ENCODE results near the gene NADK. TPM values are rescaled to one million over a fixed set of nuclear protein-coding genes. Genes with fewer than 3 reads are reported as not detected.
A peak's percentile ranks its signal among the peaks of the same experiment; 100 is the strongest.

The NADK gene
- total RNA-seq, 1 donor from 2014 or later, result 98.4 TPM

DNA sequence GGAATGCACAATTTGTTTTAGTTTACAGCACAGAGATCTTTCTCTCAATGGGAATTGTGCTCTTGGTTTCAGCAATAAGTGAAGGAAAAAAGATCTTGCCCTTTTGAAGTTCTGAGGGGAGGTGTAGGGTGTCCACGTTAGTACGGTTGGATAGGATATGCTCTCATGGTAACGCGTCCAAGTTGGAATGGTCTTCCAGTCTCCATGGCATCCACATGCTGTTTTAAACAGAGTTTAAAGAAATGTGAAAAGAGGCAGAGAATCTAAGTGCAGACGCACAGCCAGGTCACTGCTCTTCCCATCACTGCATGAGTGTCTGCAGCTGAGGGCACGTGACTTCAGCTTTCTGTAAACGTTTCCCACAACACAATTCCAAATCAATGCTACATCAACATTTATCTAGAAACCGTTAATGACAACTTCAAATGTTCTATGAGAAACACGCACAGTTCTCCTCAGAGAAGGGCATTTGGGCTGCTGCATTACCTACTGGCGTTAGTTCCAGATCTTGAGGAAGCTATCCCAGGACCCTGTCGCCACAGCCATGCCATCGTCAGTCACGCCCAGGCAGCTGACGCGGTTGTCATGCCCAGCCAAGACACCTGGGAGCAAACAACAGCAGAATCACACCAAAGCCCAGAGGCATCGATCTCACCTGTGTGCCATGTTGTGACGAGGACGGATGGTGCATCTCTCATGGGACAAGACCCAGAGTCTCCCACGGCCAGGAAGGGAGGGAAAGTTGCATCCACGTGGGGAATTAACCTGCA lies 8.8 kb upstream of the NADK start:
- DNase-seq (ENCODE audit: low spot score), result no peak

DNA sequence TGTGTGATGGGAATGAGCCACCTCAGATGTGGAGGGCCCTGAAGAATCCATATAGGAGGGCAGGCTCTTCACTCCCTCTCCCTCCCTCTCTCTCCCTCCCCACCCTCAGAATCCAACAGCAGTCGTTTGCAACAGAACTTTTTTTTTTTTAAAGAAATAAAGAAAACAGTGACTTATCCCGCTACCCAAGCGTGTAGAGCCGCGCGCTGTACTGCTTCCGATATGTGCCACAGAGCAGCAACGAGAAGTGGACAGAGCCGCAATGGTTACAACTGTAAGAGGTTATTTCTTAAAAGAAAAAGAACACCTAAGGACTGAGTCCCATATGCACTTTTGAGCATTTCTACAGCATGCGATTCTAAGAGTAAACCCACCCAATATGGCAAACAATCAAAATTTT lies 7.4 kb upstream of the NADK start:
- DNase-seq (ENCODE audit: low spot score), result no peak

DNA sequence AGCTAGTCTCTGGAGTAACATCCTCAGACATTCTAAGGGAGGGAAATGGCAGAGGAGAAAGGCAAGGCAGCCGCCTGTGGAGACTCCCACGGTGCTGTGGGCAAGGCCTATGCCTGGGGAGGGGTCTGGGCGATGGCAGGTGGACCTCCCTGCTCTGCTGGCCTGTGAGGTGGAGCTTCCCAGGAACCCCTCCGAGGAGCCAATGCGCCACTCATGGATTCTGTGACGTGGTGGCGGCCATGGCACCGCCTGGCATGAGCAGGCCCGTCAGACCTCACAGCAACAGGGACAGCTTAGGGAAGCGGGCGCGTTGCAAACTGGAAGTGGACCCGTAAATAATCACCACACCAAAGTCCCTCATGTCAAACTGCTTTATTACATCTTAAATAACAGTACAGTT lies 6.7 kb upstream of the NADK start:
- no peak for DNase-seq (ENCODE audit: low spot score)

DNA sequence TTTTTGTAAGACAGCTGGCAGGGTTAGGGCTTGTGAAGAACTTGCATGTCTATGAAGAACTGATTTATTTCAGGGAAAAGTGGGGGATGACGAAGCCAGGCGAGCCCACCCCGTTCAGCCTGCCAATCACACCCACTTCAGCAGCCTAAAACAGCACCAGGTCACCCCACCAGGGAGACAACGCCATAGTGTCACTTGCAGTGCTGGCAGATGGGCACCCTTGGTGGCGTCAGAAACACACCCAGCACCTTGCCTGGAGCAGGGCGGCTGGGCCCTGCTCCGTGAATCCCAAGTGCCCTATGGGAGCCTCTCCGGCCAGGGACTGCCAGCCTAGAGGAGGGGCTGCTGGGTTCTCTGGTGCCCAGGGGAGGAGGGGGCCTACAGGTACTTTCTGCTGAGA lies 5.0 kb upstream of the NADK start:
- no peak for DNase-seq (ENCODE audit: low spot score)

DNA sequence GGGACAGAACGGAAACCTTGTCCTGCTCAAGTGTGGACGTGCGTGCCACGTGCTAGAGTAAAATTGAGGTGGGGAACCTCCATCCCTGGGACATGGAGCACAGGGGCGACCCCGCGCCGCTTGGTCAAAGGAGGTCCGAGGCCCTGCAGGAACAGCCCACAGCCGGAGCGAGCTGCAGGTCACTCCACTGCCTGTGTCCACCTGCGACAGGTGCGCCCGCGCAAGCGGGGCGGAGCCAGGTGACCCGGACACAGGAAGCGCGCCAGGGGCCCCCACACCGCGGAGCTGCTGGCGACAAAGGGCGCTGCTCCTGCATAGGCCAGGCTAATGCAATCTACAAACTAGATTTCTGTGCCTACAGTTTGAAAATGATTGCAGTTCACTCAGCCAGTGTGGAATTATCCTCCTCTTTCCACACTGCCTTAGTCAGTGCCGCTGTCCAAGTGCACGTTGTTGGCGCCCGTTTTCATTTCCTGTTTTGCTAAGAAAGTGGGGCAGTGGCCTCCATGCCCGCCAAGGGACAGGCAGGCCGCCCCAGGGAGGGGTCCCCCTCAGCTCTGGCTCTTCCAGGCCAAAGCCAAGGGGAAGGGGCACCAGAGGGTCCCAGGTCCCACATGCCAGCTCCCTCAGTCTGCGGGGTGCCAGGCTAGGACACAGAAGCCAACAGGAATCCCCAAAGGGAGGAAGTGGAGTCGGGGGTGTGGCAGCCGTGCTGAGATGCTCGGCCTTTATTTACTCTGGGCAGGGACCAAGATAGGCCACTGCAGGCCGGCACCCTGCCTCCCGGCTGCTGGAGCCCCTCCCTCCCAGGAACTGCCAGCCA lies 4.3 kb upstream of the NADK start:
- peak; percentile 80 for DNase-seq (ENCODE audit: low spot score)

DNA sequence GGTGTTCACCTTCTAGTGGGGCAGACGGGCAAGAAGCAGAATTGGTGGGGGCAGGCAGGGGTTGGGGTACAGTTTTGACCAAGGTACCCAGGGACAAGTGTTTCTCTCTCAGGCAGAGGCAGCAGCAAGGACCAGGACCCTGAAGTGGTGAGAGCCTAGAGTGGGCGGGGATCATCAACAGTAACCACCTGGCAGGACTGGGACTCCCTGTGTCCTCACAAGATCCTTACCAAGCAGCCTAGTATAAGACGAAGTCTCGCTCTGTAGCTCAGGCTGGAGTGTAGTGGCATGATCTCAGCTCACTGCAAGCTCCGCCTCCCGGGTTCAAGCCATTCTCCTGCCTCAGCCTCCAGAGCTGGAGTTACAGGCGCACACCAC lies 3.2 kb upstream of the NADK start:
- no peak for DNase-seq (ENCODE audit: low spot score)

DNA sequence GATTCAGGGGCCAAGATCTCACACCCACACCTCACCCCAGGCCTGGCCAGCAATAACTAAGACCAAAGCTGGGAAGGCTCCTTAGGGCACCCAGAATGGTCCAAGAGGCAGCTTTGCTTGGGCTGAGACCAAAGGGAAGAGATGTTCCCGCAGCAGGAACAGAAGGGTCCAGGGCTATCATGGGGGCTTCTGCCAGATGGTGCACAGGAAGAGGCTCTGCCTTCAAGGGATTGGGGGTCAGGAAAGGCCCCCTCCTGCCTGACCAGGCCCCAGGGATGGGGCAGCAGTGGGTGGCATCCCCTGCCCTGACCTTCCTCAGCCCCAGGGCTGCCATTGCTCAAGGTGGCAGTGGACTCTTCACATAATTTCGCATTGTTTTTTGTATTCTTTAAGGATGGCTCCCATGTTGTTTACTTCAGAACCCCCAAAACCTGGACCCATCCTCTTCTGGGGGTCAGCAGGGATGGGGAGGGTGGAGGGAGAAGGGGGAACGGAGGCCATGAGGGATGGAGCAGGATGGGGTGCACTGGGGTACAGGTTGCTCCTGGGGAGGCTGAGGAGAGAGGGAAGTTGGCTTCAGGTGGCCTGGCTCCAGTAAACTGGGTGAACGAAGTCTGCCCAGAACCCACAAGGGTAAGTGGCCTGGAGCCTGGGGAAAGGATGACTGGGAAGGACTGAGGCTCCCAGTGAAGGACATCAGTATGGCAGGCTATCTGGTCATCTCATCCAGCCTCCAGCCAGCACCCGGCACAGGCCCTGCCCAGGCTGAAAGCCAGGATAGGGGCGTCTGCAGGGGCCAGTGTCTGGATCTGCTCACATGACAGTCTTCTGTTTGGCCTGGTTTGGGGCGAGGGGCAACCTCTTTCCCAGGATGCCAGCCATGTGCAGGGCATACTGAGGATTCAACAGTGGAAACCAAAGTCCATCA lies 2.6 kb upstream of the NADK start:
- no peak for DNase-seq (ENCODE audit: low spot score)

DNA sequence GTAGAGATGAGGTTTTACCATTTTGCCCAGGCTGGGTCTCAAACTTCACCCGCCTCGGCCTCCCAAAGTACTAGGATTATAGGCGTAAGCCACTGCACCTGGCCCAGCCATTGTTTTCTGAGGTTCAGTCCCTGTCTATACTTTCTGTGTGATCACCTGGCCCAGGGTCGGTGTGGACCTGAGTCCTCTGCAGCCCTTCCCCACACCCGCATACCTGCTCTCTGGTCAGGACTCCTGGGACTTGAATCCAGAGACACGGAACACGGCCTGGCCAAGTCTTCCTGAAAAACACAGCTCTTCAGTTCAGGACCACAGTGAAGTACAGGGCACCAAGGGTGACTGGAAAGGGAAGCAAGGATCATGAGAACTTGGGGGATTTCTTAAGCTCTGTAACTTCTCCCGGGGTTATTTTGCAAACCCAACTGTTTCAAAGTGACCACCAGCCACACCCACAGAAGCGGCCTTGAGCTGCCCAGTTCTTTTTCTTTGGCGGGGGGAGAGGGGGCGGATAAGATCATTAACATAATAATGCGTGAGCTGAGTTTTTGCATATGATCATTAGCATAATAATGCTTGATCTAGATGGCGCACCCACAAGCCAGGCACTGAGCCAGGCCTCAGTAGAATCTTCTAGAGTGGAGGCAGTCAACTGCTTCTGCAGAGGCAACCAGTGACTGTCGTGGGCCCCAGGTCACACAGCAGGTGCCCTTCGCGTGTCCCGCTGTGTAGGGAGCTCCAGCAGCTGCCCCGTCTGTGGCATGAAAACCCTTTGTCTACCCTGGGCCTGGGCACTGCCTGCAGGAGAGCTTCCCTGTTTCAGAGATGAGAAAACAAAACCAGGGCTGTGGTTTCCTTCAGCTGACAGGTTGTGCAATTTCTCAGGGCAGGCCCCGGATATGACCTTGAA lies 1.7 kb upstream of the NADK start:
- DNase-seq (ENCODE audit: low spot score), result peak; percentile 67

DNA sequence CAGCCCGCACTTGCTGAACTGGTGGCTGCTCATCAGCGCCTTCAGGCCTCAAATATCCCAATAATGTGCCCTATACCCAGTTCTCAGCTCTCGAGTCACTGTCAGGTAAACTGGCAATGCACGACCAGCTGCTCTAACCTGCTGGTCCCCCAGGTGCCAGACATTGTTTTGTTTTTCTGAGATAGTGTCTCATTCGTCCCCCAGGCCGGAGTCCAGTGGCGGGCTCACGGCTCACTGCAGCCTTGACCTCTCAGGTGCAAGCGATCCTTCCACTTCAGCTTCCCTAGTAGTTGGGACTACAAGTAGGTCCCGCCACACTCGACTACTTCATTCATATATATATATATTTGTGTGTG lies 1.0 kb upstream of the NADK start:
- DNase-seq (ENCODE audit: low spot score), result no peak

DNA sequence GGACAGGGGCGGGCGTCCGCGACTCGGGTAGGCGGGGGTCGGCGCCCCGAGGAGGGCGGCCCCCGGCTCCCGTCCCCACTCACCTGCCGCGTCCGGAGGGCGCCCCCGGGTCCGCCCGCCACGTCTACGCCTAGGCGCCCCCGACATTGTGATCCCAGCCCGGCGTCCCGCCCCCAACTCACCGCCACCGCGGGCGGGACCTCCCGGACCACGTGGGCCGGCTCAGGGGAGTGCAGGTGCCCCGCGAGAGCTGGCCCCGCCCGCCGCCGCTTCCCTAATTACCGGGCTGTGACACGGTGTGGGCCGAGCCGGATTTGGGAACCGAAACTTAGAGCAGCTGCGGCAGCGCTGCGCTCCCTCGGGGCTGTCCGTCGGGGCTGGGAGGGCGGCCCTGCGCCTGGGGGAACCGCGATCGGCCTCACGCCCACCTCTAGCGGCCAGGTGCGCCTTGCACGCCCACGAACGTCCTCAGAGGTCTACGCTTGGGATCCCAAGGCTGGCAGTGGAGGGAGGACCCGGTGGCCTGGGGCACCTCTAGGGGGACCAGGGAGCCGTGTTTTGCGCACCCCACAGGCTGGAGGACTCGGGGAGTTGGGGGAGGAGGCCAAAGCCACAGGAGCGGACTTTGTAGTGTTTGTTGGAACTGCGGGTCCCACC lies 521 bp upstream of the NADK start:
- peak; percentile 67 for DNase-seq (ENCODE audit: low spot score)

DNA sequence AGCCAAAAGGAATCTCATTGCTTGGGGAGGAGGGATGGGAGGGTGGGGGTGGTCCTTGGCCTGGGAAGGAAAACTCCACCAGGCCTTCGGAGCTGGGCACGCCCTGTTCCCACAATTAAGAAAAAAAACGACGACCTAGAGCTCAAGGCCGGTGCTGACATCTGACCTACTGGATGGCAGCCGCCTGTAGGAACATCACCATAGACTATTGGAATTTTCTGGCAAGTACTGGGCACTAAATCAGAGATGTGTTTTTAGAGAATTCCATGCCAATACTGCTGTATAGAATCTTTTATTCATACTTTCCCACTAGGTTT lies 729 bp downstream of the NADK start:
- DNase-seq (ENCODE audit: low spot score), result no peak

DNA sequence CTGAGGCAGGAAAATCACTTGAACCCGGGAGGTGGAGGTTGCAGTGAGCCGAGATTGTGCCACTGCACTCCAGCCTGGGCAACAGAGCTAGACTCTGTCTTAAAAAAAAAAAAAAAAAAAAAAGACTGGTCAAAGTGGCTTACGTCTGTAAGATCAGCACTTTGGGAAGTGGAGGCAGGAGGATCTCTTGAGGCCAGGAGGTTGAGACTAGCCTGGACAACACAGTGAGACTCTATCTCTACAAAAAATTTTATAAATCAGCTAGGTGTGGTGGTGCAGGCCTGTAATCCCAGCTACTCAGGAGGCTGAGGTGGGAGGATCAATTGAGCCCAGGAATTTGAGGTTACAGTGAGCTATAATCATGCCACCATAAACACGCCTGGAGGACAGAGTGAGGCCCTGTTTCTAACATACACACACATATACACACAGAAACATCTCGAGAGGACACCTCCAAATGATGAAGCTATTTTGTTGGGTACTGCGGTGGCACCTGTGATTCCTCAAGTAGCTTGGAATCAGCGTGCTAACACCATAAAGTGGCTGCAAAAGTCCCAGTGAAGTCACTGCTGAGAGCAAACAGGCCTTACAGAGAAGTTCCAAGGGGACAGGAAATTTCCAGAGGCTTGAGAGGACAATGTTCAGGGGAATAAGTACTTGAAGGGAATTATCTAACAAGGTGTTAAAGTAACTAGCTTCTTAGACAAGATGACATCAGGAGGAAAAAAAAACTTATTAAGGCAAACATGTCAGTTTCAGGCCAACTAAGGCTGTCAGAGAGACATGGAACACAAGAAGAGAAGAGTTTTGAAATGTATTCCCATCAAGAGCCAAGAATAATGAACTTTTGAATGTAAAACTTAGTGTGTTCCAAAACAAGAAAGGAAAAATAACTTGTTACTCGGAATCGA lies 1.3 kb downstream of the NADK start:
- DNase-seq (ENCODE audit: low spot score), result no peak

DNA sequence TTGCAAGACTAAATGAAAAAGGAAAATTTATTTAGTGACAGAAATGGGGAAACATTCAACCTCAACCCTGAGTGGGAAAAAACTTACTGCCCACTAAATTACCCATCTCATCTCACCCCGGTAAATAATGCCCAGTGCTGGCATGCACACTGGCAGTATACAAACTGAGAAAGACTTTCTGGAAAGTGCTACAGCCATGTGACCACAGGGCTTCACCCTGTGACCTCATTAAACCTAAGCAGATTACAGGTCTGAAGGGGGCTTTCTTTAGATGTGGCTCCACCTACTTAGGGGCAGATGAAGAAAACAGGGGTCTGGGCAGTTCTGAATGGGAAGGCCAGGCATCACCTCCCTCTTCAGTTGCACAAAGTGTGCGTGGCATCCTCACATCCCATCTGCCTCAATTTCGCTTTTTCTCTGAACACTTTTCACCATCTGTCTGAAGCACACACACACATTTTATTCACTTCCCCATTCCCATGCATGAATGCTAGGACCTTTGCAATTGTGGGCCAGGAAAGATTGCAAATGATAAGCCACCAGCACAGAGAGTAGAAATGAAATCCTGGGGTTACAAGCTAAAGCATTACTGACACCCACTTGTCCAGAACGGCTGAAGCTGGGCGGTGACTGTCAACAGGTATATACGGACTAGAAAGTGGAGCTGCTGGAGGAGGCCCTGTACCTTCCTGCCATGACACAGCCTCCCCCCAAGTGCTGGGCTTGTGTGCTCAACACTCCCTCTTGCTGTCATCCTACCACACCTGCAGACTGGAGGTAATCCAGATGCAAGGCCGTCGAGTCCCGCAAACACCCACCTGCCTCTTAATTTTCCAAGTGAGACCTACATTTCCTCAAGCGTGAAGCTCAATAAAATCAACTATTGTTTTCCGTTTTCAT lies 2.7 kb downstream of the NADK start:
- DNase-seq (ENCODE audit: low spot score), result no peak

DNA sequence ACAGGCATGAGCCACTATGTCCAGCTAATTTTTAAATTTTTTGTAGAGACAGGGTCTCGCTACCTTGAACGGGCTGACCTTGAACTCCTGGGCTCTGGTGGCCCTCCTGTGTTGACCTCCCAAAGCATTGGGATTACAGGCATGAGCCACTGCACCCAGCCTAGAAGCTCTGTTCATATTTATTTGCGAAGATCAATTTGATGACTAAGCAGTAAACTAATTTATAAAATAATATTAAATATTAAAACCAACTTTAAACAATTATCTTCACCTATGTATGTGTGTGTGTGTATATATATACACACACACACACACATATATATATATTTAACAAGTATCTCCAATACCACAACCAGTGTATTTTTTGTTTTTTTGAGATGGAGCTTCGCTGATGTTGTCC lies 4.4 kb downstream of the NADK start:
- no peak for DNase-seq (ENCODE audit: low spot score)

DNA sequence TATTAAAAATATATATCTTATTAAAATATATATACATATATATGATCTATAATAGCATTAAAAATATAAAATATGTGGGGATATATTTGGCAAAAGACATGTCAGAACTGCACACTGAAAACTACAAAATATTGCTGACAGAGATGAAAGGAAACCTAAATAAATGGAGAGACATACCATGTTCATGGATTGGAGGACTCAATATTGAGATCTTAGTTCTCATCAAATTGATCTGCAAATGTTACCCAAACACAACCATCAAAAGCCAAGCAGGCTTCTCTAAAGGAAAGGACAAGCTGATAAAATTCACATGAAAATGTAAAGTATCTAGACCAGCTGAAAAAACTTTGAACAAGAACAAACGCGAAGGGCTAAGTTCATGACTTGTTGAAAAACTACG lies 7.2 kb downstream of the NADK start:
- DNase-seq (ENCODE audit: low spot score), result no peak

DNA sequence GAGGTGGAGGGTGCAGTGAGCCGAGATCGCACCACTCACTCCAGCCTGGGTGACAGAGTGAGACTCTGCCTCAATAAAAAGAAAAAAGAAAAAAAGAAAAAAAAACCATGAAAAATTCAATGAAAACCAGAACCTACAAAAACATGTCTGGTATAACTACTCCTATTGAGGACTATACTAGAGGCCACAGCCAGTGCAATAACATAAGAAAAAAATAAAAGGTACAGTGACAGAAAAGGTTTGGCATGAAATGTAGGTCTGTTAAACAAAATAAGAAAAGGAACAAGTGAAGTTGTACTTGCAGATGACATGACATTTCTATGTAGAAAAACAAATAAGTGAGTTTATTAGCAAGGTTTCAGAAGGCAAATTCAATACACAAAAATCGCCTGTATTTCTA lies 8.2 kb downstream of the NADK start:
- DNase-seq (ENCODE audit: low spot score), result no peak

DNA sequence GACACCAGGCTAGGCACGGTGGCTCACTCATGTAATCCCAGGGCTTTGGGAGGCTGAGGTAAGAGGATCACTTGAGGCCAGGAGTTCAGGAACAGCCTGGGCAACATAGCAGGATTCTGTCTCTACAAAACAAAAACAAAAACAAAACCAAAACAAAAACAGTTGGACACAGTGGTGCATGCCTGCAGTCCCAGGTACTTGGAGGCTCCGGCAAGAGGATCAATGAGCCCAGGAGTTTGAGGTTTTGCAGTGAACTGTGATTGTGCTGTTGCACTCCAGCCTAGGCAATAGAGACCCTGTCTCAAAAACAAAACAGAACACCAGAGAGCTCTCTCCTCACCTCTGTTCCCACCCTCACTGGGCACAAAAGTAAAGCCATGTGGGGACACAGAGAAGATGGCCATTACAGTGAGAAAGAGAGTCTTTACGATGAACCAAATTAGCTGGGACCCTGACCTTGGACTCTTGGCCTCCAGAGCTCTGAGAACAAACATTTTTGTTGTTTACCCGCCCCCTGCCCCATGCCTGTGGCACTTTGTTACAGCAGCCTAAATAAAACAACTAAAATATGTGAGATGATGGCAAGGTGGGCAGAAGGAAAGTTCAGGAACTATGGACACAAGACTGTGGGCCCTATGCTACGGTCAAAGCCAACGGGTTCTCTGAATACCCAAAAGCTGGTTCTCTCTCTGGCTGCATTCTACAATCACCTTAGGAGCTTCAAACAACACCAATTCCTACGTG lies 9.8 kb downstream of the NADK start:
- DNase-seq (ENCODE audit: low spot score), result no peak

DNA sequence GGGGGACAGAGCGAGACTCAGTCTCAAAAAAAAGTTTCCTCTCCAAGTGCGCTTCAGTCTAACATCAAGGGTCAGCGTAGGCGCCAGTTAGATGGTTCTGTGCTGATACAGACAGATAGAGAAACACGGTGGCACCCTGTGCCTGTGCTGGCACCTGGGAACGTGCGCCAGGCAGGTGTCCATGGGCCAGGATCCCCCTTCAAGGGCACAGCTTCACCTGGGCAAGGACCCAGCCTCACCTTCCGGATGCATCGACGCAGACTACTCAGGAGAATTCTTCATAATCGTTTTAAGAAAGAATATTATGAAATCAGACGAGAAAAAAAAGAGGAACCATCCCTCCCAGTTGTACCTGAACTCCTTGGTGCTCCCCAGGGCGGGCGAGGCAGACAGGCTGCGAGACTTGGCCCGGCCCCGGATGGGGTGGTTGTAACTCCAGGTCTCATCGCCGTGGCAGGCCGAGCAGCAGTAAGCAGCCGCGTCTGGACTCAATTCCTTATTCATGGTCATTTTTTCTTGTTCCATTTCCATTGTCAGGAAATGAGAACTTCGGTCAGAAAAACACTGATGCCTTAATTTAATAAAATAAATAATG lies 13.3 kb downstream of the NADK start:
- no peak for DNase-seq (ENCODE audit: low spot score)

Data from mucosa of gallbladder (tissue), 1 donor.